CD14-positive monocyte (primary cell): ENCODE results near the gene MTRFR. TPM values are rescaled to one million over a fixed set of nuclear protein-coding genes. Genes with fewer than 3 reads are reported as not detected.
A peak's percentile ranks its signal among the peaks of the same experiment; 100 is the strongest.
"Not testable (repeated sequence)": the region's sequence is repeated elsewhere in the genome, so short reads cannot be mapped to it uniquely, and the experiment has no call there.

Experiments
- DNase-seq, 3 donors: peaks; one replicate each; pipeline ENCODE4 v3.0.0-alpha.2; 2011 to 2022
- H2AFZ ChIP-seq: 2 replicates; pipeline ENCODE4 v1.6.0; 2012; ENCODE audit warnings: mild to moderate bottlenecking, low read depth, low read length, inconsistent platforms; ENCODE audit not compliant: insufficient read depth, poor library complexity, severe bottlenecking
- H3K27ac ChIP-seq, 2 donors: 1 replicate in 1 of 2; 2 replicates in 1 of 2; pipeline ENCODE4 v1.5.1; 2012 to 2013; ENCODE audit warnings: low read length in 2 of 2, control low read depth in 1 of 2, inconsistent platforms in 1 of 2, low read depth in 1 of 2, mild to moderate bottlenecking in 1 of 2
- H3K27me3 ChIP-seq, 2 donors: one replicate each; pipeline versions ENCODE4 v1.6.0 to v1.6.1; 2011 to 2013; ENCODE audit warnings: low read length in 2 of 2; ENCODE audit not compliant: control insufficient read depth in 2 of 2, insufficient read depth in 2 of 2
- H3K36me3 ChIP-seq, 2 donors: replicated peaks in 1 of 2; 1 replicate in 1 of 2; 2 replicates in 1 of 2; pipeline versions ENCODE4 v1.5.1 to v1.6.1; 2012 to 2013; ENCODE audit warnings: low read length in 2 of 2, control low read depth in 1 of 2, inconsistent platforms in 1 of 2, mild to moderate bottlenecking in 1 of 2; ENCODE audit not compliant: insufficient read depth in 2 of 2, control insufficient read depth in 1 of 2
- H3K4me1 ChIP-seq, 2 donors: 1 replicate in 1 of 2; 2 replicates in 1 of 2; pipeline versions ENCODE4 v1.5.1 to v1.6.1; 2012 to 2013; ENCODE audit warnings: low read length in 2 of 2, control low read depth in 1 of 2, inconsistent platforms in 1 of 2, mild to moderate bottlenecking in 1 of 2, moderate library complexity in 1 of 2; ENCODE audit not compliant: insufficient read depth in 2 of 2, control insufficient read depth in 1 of 2
- H3K4me2 ChIP-seq: replicated peaks from 2 replicates; pipeline ENCODE3; 2012; ENCODE audit warnings: low read length, moderate library complexity, mild to moderate bottlenecking; ENCODE audit not compliant: poor library complexity, severe bottlenecking; ENCODE audit errors: extremely low read depth
- H3K4me3 ChIP-seq, 3 experiments: fragments of 200-600 bp in 1 of 3; sonication (generic) in 1 of 3; replicated peaks in 1 of 3; 1 replicate in 2 of 3; 2 replicates in 1 of 3; pipeline ENCODE4 v1.5.1; 2011 to 2013; ENCODE audit warnings: low read length in 3 of 3, mild to moderate bottlenecking in 3 of 3, control low read depth in 2 of 3, low read depth in 2 of 3, inconsistent platforms in 1 of 3, moderate library complexity in 1 of 3
- H3K79me2 ChIP-seq: 2 replicates; pipeline ENCODE4 v1.6.0; 2012; ENCODE audit warnings: mild to moderate bottlenecking, control low read depth, inconsistent platforms, low read length, moderate library complexity; ENCODE audit not compliant: insufficient read depth
- H3K9ac ChIP-seq: 2 replicates; pipeline ENCODE4 v1.6.0; 2017; ENCODE audit warnings: low read length, mild to moderate bottlenecking; ENCODE audit not compliant: insufficient read depth, poor library complexity, severe bottlenecking
- H3K9me3 ChIP-seq, 2 donors: replicated peaks in 1 of 2; 1 replicate in 1 of 2; 2 replicates in 1 of 2; pipeline versions ENCODE4 v1.5.1 to v1.6.1; 2012 to 2013; ENCODE audit warnings: low read length in 2 of 2, control low read depth in 1 of 2; ENCODE audit not compliant: control insufficient read depth in 1 of 2, insufficient read depth in 1 of 2
- H4K20me1 ChIP-seq: 2 replicates; pipeline ENCODE4 v1.6.0; 2012; ENCODE audit warnings: mild to moderate bottlenecking, low read length, control low read depth, moderate library complexity; ENCODE audit not compliant: insufficient read depth
- H3K27ac Mint-ChIP-seq, 7 donors: one replicate each; pipeline ENCODE4 v1.8.0; 2020; ENCODE audit warnings: mild to moderate bottlenecking in 7 of 7, mixed read lengths in 7 of 7, moderate library complexity in 6 of 7, inconsistent platforms in 2 of 7
- H3K27me3 Mint-ChIP-seq, 3 donors: one replicate each; pipeline ENCODE4 v1.8.0; 2021 to 2022; ENCODE audit warnings: low read depth in 3 of 3, mild to moderate bottlenecking in 3 of 3, mixed read lengths in 3 of 3, moderate library complexity in 3 of 3, inconsistent platforms in 1 of 3
- H3K36me3 Mint-ChIP-seq, 2 donors: one replicate each; pipeline ENCODE4 v1.8.0; 2020; ENCODE audit warnings: mixed read lengths in 2 of 2, inconsistent platforms in 1 of 2, mild to moderate bottlenecking in 1 of 2
- H3K4me1 Mint-ChIP-seq: one replicate; pipeline ENCODE4 v1.8.0; 2020; ENCODE audit warnings: mild to moderate bottlenecking, mixed read lengths
- H3K4me3 Mint-ChIP-seq, 2 donors: one replicate each; pipeline ENCODE4 v1.8.0; 2020; ENCODE audit warnings: mild to moderate bottlenecking in 2 of 2, mixed read lengths in 2 of 2, moderate library complexity in 1 of 2
- H3K9me3 Mint-ChIP-seq, 7 donors: one replicate each; pipeline ENCODE4 v1.8.0; 2020 to 2022; ENCODE audit warnings: mixed read lengths in 7 of 7, mild to moderate bottlenecking in 6 of 7, moderate library complexity in 6 of 7, inconsistent platforms in 2 of 7
- CTCF ChIP-seq: fragments of 200-600 bp; IDR thresholded peaks from one replicate; pipeline ENCODE4 v1.8.0; 2022; ENCODE audit warnings: antibody characterized with exemption, mild to moderate bottlenecking
- WGBS: methylation state at CpG from one replicate; pipeline ENCODE4 v1.1.5; 2013; ENCODE audit warnings: missing lambda C conversion rate; ENCODE audit not compliant: insufficient coverage; 5-methylcytosine and 5-hydroxymethylcytosine counted together
- intact Hi-C, 2 donors: fragments of 100-400 bp; cut with micrococcal nuclease; formaldehyde crosslinking; loops; one replicate each; pipeline versions ENCODE4 v1.15.0 to v1.15.1; 2023
- polyA plus RNA-seq, 3 donors: library from polyadenylated mRNA; depleted of rRNA in 1 of 3; unstranded in 2 of 3; stranded (reverse) in 1 of 3; fragments of 300-500 nt in 2 of 3; fragments of >200 nt in 1 of 3; fragmentation: Illumina TruSeq in 2 of 3; gene quantifications; 1 replicate in 2 of 3; 2 replicates in 1 of 3; pipeline ENCODE4 v1.2.3, GENCODE V29; 2012 to 2021

MTRFR gene
- polyA plus RNA-seq, 3 donors = 1.7 to 2.1 (median 1.7) TPM

- Histone ChIP-seq H3K79me2 (peaks cover 66% of the 10 kb centered on the region), H3K36me3 (peaks cover 12 to 23% of the 10 kb centered on the region in 2 donors)
- H3K27ac Mint-ChIP-seq, H3K4me3 Mint-ChIP-seq, H3K27ac ChIP-seq, H3K4me1 ChIP-seq, H3K27me3 Mint-ChIP-seq, H3K9ac ChIP-seq, H3K4me2 ChIP-seq, H3K4me3 ChIP-seq, DNase-seq, H4K20me1 ChIP-seq, H3K9me3 ChIP-seq, H2AFZ ChIP-seq, intact Hi-C loops, H3K27me3 ChIP-seq: not testable (repeated sequence)
- H3K9me3 Mint-ChIP-seq = peaks cover 0 to 11% (median 6%) of the 10 kb centered on the region in 7 donors
- WGBS = 97% methylated on average over 24 of the region's 26 CpGs
- H3K4me1 Mint-ChIP-seq = peaks cover 24% of the 10 kb centered on the region
- peaks cover 23 to 34% of the 10 kb centered on the region in 2 donors for H3K36me3 Mint-ChIP-seq
These were observed 15.9 kb downstream of the MTRFR start for GRCh38 chr12:123248996-123249741.

- Mint-ChIP-seq H3K27ac (peak overlapping the region in 5 of 7 donors; percentile 10 to 59 (median 42)), H3K4me1 (peaks cover 20% of the 10 kb centered on the region), H3K9me3 (peaks cover 0 to 11% (median 6%) of the 10 kb centered on the region in 7 donors), H3K4me3 (peak overlapping the region in 1 of 2 donors; percentile 30), H3K27me3 (peaks cover 0 to 3% (median 0%) of the 10 kb centered on the region in 3 donors), H3K36me3 (peaks cover 36 to 47% of the 10 kb centered on the region in 2 donors)
- Histone ChIP-seq H3K4me1 (peaks cover 8% of the 10 kb centered on the region in 2 donors), H4K20me1 (peaks cover 6% of the 10 kb centered on the region), H3K27ac (peak overlapping the region in 1 of 2 donors; percentile 41), H3K79me2 (peaks cover 64% of the 10 kb centered on the region), H3K9me3 (peaks cover 0 to 4% of the 10 kb centered on the region in 2 donors), H3K9ac (peak overlapping the region; percentile 15), H3K4me2 (no peak overlapping the region), H3K4me3 (no peak overlapping the region), H3K36me3 (peaks cover 24 to 39% of the 10 kb centered on the region in 2 donors), H3K27me3 (no peaks in the 10 kb centered on the region), H2AFZ (no peak overlapping the region)
- WGBS = 55% methylated on average over 10 of the region's 13 CpGs
- intact Hi-C loops = no loop called here
- no peak for DNase-seq
- no peak for TF ChIP-seq CTCF
These were observed 17.5 kb downstream of the MTRFR start for GRCh38 chr12:123250471-123251383.
